ENCODE measurements around the gene CA12. TPM values are rescaled to one million over a fixed set of nuclear protein-coding genes. Genes with fewer than 3 reads are reported as not detected.

CA12 gene
- total RNA-seq, 1 experiment from 2014 or later = 6.1 TPM

Other genes with a start within 250 kb of the CA12 start
- gene RPS27L, start 224.4 kb downstream of the CA12 start, total RNA-seq (2014; rRNA removed; shearing (Covaris generic)) = 131 and 242 TPM in 2 replicates
- 37.8 and 48.5 TPM in 2 replicates for gene RAB8B, start 192.2 kb downstream of the CA12 start, total RNA-seq (2014; rRNA removed; shearing (Covaris generic))
- gene APH1B, start 104.2 kb downstream of the CA12 start, total RNA-seq (2014; rRNA removed; shearing (Covaris generic)) = 7.7 and 8.8 TPM in 2 replicates
- 25.7 and 29.9 TPM in 2 replicates for gene USP3, start 122.7 kb upstream of the CA12 start, total RNA-seq (2014; rRNA removed; shearing (Covaris generic))
- gene FBXL22, start 215.5 kb upstream of the CA12 start, total RNA-seq (2014; rRNA removed; shearing (Covaris generic)) = not detected in 2 replicates